ENCODE data around the gene DHFR2. TPM values are rescaled to one million over a fixed set of nuclear protein-coding genes. Genes with fewer than 3 reads are reported as not detected.
A peak's percentile ranks its signal among the peaks of the same experiment; 100 is the strongest.

DHFR2 gene
- total and polyA plus RNA-seq, 10 of the 15 experiments (the other 5 are each of a cell fraction or from before 2014, with no cell fraction given) = 1.8 to 5.6 (median 4.4) TPM

DNA sequence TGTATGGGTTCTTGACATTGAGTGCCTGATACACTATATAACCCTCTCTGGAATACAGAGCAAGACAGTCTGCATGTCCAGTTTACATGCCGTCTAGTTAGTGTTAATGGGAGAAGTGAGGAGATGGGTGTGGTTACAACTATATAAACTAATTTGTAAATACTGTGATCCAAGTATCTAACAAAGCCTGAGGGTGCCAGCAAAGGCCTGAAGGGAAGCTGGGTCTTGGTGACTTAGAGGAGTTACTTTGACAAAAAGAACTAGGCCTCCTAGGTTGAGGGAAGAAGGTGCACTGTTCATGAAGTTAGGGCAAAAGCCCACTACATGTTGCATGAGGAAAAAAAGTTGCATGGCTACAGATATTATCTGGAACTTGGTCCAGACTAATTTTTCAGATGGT, 2.4 kb upstream of the DHFR2 start:
- no peak for ATAC-seq
- H3K4me3 ChIP-seq = peak overlapping the region; percentile 29; the same call in 1 of the 2 replicates
- no peak for TF ChIP-seq E2F4 (IDR thresholded peaks at IDR 0.05; ENCODE audit: low read depth, low read length)
- no peak for TF ChIP-seq RELA (IDR thresholded peaks at IDR 0.05; ENCODE audit: borderline replicate concordance, partially characterized antibody)
- no peak for TF ChIP-seq NR2F1 (conservative IDR thresholded peaks at IDR 0.05)
- no peak for TF ChIP-seq CHD4 (IDR thresholded peaks at IDR 0.05)
- TF ChIP-seq MEF2A (IDR thresholded peaks at IDR 0.05; ENCODE audit: insufficient read depth, low read depth, low read length) = no peak
- TF ChIP-seq FOS (IDR thresholded peaks at IDR 0.05; ENCODE audit: borderline replicate concordance, extremely low read depth, insufficient read length) = no peak
- no peak for TF ChIP-seq MXI1 (IDR thresholded peaks at IDR 0.05; ENCODE audit: low read depth, low read length)
- TF ChIP-seq CHD2 (IDR thresholded peaks at IDR 0.05; ENCODE audit: borderline replicate concordance, low read depth, low read length) = no peak
- no peak for TF ChIP-seq KLF5 (IDR thresholded peaks at IDR 0.05; ENCODE audit: partially characterized antibody)
- TF ChIP-seq, protein P1, sequence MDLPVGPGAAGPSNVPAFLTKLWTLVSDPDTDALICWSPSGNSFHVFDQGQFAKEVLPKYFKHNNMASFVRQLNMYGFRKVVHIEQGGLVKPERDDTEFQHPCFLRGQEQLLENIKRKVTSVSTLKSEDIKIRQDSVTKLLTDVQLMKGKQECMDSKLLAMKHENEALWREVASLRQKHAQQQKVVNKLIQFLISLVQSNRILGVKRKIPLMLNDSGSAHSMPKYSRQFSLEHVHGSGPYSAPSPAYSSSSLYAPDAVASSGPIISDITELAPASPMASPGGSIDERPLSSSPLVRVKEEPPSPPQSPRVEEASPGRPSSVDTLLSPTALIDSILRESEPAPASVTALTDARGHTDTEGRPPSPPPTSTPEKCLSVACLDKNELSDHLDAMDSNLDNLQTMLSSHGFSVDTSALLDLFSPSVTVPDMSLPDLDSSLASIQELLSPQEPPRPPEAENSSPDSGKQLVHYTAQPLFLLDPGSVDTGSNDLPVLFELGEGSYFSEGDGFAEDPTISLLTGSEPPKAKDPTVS (IDR thresholded peaks at IDR 0.05; ENCODE audit: low read depth, low read length) = no peak
- TF ChIP-seq TAF1 (IDR thresholded peaks at IDR 0.05; ENCODE audit: borderline replicate concordance, low read depth, low read length) = no peak
- TF ChIP-seq BHLHE40 (IDR thresholded peaks at IDR 0.05; ENCODE audit: borderline replicate concordance in 1 of 2, low read depth in 2 of 2, low read length in 1 of 2) = no peak
- no peak for TF ChIP-seq RB1 (IDR thresholded peaks at IDR 0.05; ENCODE audit: borderline replicate concordance)
- no peak for TF ChIP-seq CUX1 (IDR thresholded peaks at IDR 0.05; ENCODE audit: insufficient replicate concordance, low read depth, low read length)
- no peak for TF ChIP-seq BCL11A (IDR thresholded peaks at IDR 0.05; ENCODE audit: low read depth, low read length)
- no peak for TF ChIP-seq MYC (IDR thresholded peaks at IDR 0.05; ENCODE audit: insufficient read depth, insufficient read length, insufficient replicate concordance, low read length, severe bottlenecking)
- TF ChIP-seq PAX8 (IDR thresholded peaks at IDR 0.05) = no peak

More for the DNA sequence above, 2.4 kb upstream of the DHFR2 start:
- Histone ChIP-seq H3K9ac (ENCODE audit: control insufficient read depth, insufficient read depth, low read length) (no peak overlapping the region), H3K36me3 (ENCODE audit: control insufficient read depth in 2 of 2, insufficient read depth in 2 of 2, low read length in 1 of 2) (peaks cover 0 to 21% of the 10 kb centered on the region in 2 experiments; a peak in 2 of 4 replicates), H2AFZ (ENCODE audit: control insufficient read depth, low read depth, low read length) (no peak overlapping the region), H3K4me2 (ENCODE audit: control insufficient read depth, insufficient read depth) (peak overlapping the region; percentile 86), H3K9me3 (replicated peaks; ENCODE audit: control insufficient read depth, insufficient read depth, low read length) (peaks cover 14% of the 10 kb centered on the region; the same call in 2 of the 3 replicates), H3K79me2 (ENCODE audit: control insufficient read depth, insufficient read depth, low read length) (peaks cover 60% of the 10 kb centered on the region), H3K27ac (ENCODE audit: control insufficient read depth, insufficient read depth) (no peak overlapping the region), H4K20me1 (ENCODE audit: control insufficient read depth, insufficient read depth) (no peaks in the 10 kb centered on the region), H3K27me3 (replicated peaks in 1 of 2; ENCODE audit: control insufficient read depth in 2 of 2, insufficient read depth in 2 of 2, low read length in 1 of 2) (no peaks in the 10 kb centered on the region), H3K4me1 (ENCODE audit: control insufficient read depth, insufficient read depth, low read length) (peaks cover 13% of the 10 kb centered on the region)
- POLR2A ChIA-PET = interaction anchor here (0.9 kb wide), 1 partner anchor 62 kb away, joined by 3 read pairs; no protein-coding TSS in a partner anchor
- FAIRE-seq (no peak), DNase-seq (ENCODE audit: low read depth, low spot score) (no peak)
- 100% methylated on average over 1 of the region's 1 CpG for WGBS (ENCODE audit: insufficient coverage, insufficient replicate concordance, low lambda C conversion rate, missing lambda C conversion rate)
- intact Hi-C loops (cut with micrococcal nuclease; ENCODE audit: unreplicated experiment) (loop anchor here (1.0 kb wide), 1 partner anchor 61 kb away; no protein-coding TSS in a partner anchor), in situ Hi-C loops (cut with MboI) (loop anchor here (5.0 kb wide), 1 partner anchor 58 kb away; no protein-coding TSS in a partner anchor)
- CTCF ChIA-PET = interaction anchor here (0.5 to 11.1 kb wide), 7 partner anchors 14 to 226 kb away, joined by 3 to 164 read pairs (median 4); partner anchors contain the start of gene STX19
- BruUV-seq (replicated peaks) = no TSS peak
- SMC1A ChIA-PET (ENCODE audit: uncharacterized antibody, unreplicated experiment) = interaction anchor here (1.1 to 1.6 kb wide), 3 partner anchors 14 to 62 kb away, joined by 3 to 4 read pairs (median 4); no protein-coding TSS in a partner anchor
- RAD21 ChIA-PET (ENCODE audit: unreplicated experiment) = interaction anchor here (0.8 to 1.4 kb wide), 4 partner anchors 10 to 62 kb away, joined by 3 to 4 read pairs (median 4); no protein-coding TSS in a partner anchor
